Measurements from ENCODE around the gene HECTD3.
"Not testable (repeated sequence)": the region's sequence is repeated elsewhere in the genome, so short reads cannot be mapped to it uniquely, and the experiment has no call there.

HECTD3 gene

DNA sequence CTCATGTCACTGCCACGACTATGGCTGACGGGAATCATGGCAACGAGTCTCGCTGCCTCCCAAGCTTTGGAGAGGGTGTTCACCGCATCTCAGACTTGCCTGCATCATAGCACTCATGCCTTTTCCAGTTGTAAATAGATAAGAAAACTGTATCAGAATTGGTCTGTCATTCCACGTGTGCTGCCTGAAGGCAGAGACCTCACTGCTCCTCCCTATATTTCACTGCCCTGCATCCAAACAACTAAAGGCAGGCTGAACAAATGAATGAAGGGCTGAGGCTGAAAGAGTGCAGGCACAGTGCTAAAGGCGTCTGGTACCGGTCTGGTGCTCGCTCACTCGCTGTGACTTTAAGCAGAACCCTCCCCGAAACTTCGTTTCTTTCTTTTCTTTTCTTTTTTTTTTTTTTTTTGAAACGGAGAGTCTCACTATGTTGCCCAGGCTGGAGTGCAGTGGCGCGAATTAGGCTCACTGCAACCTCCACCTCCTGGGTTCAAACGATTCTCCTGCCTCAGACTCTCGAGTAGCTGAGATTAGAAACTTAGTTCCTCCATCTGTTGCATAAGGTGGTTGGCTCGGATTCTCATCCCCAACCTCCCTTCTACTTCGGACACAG lies 25.3 kb downstream of the HECTD3 start:
- DNase-seq: no peak

GRCh38 chr1:44977372-44977771 lies 33.8 kb downstream of the HECTD3 start:
- not testable (repeated sequence) for DNase-seq

DNA sequence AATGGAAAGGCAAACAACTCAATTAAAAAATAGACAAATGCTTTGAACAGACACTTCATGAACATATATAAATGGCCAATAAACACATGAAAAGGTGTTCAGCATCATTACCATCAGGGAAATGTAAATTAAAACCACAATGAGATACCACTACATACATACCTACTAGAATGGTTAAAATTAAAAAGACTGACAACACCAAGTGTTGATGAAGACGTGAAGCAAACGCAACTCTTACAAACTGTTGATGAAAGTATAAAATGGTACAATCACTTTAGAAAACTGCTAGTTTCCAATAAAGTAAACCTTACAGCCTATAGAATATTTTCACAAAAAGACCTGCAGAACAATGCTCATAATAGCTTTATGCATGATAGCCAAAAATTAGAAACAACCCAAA lies 34.9 kb downstream of the HECTD3 start:
- no peak for DNase-seq

- DNase-seq: no peak
These were observed 37.5 kb downstream of the HECTD3 start for GRCh38 chr1:44973645-44974044.

DNA sequence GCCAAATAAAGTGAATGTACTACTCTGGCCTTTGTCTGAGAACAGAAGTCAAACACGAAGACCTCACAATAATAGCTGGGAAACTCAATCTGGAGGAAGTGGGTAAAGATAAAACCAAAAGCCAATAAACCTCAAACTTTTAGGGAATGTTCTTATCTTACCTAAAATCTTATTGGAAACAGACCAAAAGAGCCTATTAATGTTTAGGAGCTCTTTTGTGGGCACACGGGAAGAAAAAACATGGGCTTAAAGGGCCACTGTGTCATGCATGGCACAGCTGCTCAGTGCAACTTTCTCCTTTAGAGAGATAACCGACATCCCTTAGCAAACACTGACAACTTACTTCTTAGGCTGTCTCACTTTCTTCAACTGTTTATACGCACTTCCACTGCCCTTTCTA lies 40.8 kb downstream of the HECTD3 start:
- peak; percentile 40 for DNase-seq

DNA sequence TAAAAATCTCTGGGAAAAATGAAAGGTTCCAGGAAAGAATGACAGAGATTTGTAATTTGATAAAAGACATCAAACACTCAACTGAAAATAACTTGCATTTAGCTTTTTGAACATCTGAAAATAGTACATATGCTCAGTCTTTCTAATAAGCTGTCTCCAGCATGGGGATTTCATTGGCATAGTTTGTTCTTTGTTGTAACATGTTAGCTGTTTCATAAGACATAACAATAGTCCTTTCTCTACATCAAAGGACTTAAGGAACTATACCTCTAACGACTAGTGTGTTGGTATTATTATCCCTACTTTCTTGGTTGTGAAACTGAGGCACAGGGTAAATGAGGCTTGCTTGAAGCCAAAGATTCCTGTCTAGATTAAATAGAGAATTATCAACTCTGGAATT lies 46.7 kb downstream of the HECTD3 start:
- no peak for DNase-seq

DNA sequence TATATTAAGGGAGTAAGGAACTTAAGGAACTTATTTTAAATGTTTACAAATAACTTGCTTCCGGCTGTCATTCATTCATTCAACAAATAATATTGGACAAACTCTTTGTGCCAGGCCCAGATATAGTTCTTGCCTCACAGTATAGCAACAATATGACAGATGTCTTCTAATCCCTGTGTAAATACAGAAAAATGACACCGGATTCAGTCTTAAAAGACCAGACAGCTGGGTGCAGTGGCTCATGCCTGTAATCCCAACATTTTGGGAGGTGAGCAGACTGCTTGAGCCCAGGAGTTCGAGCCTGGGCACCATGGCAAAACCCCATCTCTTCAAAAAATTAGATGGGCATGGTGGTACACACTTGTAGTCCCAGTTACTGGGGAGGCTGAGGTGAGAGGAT lies 48.4 kb downstream of the HECTD3 start:
- no peak for DNase-seq

DNA sequence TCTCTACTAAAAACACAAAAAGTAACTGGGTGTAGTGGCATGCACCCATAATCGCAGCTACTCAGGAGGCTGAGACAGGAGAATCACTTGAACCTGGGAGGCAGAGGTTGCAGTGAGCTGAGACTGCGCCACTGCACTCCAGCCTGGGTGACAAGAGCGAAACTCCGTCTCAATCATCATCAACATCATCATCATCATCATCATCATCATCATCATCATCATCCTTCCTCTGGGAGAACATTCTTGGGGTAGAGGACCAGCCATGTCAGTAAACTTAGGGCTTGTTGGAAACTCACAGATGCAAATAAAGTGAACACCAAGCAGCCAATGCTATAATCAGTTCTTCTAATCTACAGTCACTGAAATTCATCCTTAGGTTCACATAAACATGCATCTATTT lies 49.1 kb downstream of the HECTD3 start:
- DNase-seq: not testable (repeated sequence)

DNA sequence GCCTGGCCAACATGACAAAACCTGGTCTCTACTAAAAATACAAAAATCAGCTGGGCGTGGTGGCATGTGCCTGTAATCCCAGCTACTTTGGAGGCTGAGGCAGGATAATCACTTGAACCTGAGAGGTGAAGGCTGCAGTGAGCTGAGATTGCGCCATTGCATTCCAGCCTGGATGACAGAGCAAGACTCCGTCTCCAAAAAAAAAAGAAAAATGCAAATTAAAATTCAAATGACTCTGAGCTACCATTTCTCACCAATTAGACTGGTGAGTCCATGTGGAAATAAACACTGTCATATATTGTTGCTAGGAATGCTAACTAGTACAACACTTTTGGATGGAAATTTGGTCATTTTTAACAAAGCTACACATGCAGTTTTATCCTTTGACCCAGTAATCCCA lies 53.6 kb downstream of the HECTD3 start:
- DNase-seq: peak; percentile 38

- not testable (repeated sequence) for DNase-seq
These were observed 55.0 kb downstream of the HECTD3 start for GRCh38 chr1:44956077-44956476.
